A673 (cell line): Measurements from ENCODE around the gene TRAPPC12.

ENCODE experiments used
- CTCF ChIP-seq: fragments of 300-800, 200-600 bp; sonication (generic); conservative IDR thresholded peaks from 2 replicates; pipeline ENCODE4 v1.5.1; 2017; ENCODE audit warnings: low read depth, mild to moderate bottlenecking, antibody characterized with exemption, low read length, moderate library complexity, mixed read lengths
- EZH2 ChIP-seq: fragments of 200-600 bp; sonication (generic); IDR thresholded peaks from 2 replicates; pipeline ENCODE4 v1.6.1; 2017; ENCODE audit warnings: borderline replicate concordance, low read depth, mild to moderate bottlenecking, mixed read lengths, antibody characterized with exemption, low read length; ENCODE audit not compliant: poor library complexity, severe bottlenecking

DNA sequence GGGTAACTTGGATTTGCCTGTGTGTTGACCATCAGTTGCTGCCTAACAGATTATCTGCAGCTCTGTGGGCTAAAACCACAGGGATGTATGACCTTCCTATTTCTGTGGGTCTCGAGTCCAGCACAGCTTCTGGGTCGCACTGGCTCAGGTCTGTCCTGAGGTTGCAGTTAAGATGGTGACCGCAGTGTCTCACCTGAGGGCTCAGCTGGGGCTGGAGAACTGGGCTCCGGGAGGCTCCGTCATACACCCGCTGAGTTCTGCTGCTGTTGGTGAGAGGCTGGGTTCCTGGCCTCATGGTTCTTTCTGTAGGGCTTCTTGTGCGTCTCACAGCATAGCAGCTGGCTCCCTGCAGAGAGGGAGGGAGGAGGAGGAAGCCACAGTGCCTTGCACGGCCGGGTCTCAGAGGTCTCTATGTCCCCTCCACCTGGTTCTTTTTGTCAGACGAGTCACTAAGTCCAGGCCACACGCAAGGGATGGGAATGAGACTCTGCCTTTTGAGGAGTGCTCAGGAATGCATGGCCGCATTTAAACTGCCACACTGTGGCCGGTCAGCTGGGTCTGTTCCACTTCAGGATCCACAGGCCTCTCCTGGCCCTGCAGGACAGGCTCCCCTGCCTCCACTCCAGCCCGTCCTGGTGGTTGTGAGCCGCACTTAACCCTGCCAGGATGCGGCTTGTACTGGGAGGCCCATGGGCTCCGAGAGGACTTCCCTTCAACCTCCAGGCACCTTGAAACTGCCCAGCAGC lies 72.6 kb downstream of the TRAPPC12 start:
- no peak for TF ChIP-seq CTCF
- TF ChIP-seq EZH2 = no peak
